NB4 (cell line): ENCODE data around the gene CLINT1.

Experiments used
- DNase-seq: peaks from one replicate; pipeline ENCODE4 v3.0.0; 2010; ENCODE audit warnings: low read depth
- H3K4me3 ChIP-seq: one replicate; pipeline ENCODE4 v1.5.1; 2011; ENCODE audit warnings: mild to moderate bottlenecking, low read depth, low read length, moderate library complexity
- CTCF ChIP-seq: IDR thresholded peaks from one replicate; pipeline ENCODE4 v1.5.1; 2012; ENCODE audit warnings: low read depth, low read length
- MYC ChIP-seq: IDR thresholded peaks from 2 replicates; pipeline ENCODE4 v1.6.1; 2011; ENCODE audit warnings: low read depth, low read length
- POLR2A ChIP-seq: IDR thresholded peaks from 2 replicates; pipeline ENCODE4 v1.6.1; 2011; ENCODE audit warnings: mild to moderate bottlenecking; ENCODE audit not compliant: insufficient read length; ENCODE audit errors: extremely low read depth
- TF ChIP-seq, protein P1 (sequence below): IDR thresholded peaks from 2 replicates; pipeline ENCODE4 v1.6.1; 2011; ENCODE audit warnings: low read depth, low read length

CLINT1 gene

DNA sequence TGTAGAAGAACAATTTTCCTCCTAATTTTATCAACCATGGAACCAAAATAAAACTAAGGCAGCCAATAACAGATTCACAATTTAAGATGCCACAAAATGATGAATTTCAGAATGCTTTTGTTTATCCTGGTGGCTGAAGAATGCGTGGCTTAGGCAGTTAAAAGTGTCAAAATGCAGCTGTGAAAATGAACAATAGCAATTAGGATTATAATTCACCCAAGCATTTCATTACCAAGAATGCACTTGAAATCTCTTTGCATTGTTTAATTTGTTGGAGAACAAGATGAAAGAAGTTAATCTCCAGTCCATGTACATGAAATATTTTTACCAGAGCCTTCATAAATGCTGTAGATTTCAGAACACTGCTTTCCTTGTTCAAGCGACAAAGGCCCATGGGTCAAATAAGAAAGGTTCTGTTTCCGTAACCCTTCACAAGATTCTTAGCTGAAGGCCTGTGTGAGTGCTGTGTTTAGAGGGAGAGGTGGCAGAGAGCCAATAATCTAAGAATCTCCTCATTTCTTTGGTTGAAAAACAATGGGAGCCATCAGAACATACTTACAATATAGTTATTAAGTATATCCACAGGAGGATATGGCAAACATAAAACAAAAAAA lies 39.3 kb downstream of the CLINT1 start:
- no peak for TF ChIP-seq POLR2A
- TF ChIP-seq, protein P1, sequence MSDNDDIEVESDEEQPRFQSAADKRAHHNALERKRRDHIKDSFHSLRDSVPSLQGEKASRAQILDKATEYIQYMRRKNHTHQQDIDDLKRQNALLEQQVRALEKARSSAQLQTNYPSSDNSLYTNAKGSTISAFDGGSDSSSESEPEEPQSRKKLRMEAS: no peak
- no peak for TF ChIP-seq CTCF
- no peak for TF ChIP-seq MYC
- H3K4me3 ChIP-seq: no peak overlapping the region
- DNase-seq: no peak

GRCh38 chr5:157818368-157818767 lies 40.6 kb downstream of the CLINT1 start:
- TF ChIP-seq CTCF (no peak), POLR2A (no peak), MYC (no peak)
- TF ChIP-seq, protein P1: no peak
- no peak overlapping the region for H3K4me3 ChIP-seq
- no peak for DNase-seq

- TF ChIP-seq MYC: no peak
- no peak for TF ChIP-seq CTCF
- TF ChIP-seq POLR2A: no peak
- TF ChIP-seq, protein P1: no peak
- no peak for DNase-seq
- no peak overlapping the region for H3K4me3 ChIP-seq
Measured at GRCh38 chr5:157817928-157818327, 41.0 kb downstream of the CLINT1 start.

GRCh38 chr5:157817387-157817702 lies 41.6 kb downstream of the CLINT1 start:
- TF ChIP-seq POLR2A (no peak), CTCF (no peak), MYC (no peak)
- TF ChIP-seq, protein P1: no peak
- H3K4me3 ChIP-seq: no peak overlapping the region
- DNase-seq: no peak

- no peak overlapping the region for H3K4me3 ChIP-seq
- TF ChIP-seq CTCF: no peak
- peak; percentile 21 for DNase-seq
Measured at GRCh38 chr5:157816682-157817386, 42.1 kb downstream of the CLINT1 start.

- H3K4me3 ChIP-seq: no peak overlapping the region
- TF ChIP-seq CTCF: no peak
- TF ChIP-seq POLR2A: no peak
- no peak for TF ChIP-seq MYC
- TF ChIP-seq, protein P1: no peak
- DNase-seq: no peak
Measured at GRCh38 chr5:157812086-157812485, 46.9 kb downstream of the CLINT1 start.
